ENCODE results near the gene MAPK12. TPM values are rescaled to one million over a fixed set of nuclear protein-coding genes. Genes with fewer than 3 reads are reported as not detected.
"Not testable (repeated sequence)": the region's sequence is repeated elsewhere in the genome, so short reads cannot be mapped to it uniquely, and the experiment has no call there.

Gene MAPK12
- polyA plus RNA-seq, 4 donors: 10.6 to 23.6 (median 12.2) TPM

DNA sequence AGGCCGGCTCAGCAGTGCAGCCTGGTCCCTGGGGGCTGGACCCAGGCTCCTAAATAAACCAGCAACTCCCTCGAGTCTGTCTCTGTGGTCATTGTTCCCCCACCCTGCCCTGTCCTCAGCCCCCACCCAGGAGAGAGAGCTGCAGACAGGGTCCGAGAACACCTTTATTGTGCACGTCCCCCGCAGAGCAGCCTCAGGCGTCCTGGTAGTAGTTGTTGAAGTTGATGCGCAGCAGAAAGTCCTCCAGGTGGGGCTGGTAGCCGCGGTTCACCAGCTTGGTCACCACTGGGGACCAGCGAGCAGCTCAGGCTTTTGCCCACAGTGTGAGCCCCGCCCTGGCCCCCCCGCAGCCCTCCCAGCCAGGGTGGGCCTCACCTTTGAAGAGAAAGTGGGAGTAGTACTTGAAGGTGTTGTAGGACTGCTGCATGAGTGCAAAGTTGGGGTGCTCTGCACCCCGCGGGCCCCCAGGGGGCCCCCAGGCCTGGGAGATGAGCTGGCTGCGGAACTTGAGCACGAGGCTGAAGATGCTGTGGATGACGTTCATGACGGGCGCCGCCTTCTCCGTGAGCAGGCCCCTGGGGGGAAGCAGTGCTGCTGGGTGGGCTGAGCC is 43.8 kb downstream of the MAPK12 start:
- DNase-seq (ENCODE audit: low read depth in 4 of 4, low spot score in 3 of 4): no peak

DNA sequence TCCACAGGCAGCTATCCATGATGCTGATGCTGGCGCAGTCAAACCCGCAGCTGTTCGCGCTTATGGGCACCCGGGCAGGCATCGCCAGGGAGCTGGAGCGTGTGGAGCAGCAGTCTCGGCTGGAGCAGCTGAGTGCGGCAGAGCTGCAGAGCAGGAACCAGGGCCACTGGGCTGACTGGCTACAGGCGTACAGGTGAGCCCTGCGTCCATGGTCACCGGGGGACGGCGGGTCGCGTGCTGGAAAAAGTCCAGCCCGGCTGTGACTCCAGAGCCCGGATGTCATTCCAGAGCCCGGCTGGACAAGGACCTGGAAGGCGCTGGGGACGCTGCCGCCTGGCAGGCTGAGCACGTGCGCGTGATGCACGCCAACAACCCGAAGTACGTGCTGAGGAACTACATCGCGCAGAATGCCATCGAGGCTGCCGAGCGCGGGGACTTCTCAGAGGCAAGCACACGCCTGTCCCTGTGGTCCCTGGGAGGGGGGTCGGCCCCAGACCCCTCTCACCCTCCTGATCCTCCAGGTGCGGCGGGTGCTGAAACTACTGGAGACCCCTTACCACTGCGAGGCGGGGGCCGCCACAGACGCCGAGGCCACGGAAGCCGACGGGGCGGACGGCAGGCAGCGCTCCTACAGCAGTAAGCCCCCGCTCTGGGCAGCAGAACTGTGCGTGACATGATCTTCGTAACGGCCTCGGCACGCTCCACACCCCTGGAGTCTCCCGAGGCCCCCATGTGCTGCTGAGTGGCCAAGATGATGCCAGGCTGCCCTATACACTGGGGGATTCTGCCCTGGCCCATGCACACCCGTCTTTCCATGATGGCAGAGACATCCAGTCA is 44.6 kb downstream of the MAPK12 start:
- no peak for DNase-seq (ENCODE audit: low read depth in 4 of 4, low spot score in 3 of 4)

DNA sequence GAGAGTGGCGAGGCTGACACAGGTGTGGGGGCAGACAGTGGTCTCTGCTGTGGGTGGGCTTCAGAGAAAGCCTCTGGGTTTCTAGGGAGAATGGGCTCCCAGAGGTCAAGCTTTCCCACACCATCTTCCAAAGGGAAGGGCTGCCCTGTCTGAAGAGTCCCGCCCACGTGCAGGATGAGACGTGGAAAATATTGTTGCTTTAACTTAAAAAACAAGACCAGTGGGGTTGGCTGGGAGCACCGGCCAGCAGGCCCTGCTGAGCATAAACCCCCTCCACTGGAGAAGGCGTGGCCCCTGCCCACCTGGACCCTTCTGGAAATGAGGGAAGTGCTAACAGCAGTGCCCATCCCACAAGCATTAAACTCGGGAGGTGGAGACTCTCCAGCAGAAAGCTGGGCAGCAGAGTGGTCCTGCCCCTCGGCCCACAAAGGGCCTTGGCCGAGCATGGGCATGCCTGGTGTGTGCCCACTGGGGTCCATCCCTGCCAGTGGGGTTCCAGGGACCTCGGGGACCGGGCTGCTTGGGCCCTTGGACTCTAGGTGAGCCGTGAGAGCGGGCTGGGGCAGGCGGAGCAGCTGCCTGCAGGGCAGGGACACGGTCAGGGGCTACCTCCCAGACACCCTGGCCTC is 45.3 kb downstream of the MAPK12 start:
- no peak for DNase-seq (ENCODE audit: low read depth in 4 of 4, low spot score in 3 of 4)

DNA sequence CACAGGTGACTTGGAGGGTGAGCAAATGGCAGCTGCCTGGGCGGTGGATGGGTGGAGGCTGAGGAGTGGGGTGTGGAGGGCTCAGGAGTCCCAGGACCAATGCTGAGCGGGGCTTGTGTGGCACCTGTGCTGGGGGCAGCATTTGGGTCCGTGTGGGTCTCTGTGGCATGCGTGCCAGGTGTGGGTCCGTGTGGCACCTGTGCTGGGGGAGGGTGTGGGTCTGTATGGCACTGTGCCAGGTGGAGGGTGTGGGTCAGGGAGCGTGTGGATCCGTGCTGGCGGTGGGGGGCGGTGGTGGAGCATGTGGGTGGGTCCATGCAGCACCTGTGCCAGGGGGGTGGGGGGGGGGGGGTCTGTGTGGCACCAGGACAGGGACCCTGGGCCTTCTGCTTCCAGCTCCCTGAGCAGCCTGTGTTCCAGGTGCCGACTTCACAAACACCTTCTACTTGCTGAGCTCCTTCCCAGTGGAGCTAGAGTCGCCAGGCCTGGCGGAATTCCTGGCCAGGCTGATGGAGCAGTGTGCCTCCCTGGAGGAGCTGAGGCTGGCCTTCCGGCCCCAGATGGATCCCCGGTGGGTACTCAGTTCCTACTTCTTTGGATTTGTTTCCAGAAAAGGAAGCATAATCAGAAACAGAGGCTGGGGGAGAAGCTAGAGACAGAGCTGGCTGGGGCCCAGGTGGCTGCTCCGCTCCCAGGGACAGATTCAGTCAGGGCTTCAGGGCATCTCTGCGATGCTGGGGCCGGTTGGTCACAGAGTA is 46.0 kb downstream of the MAPK12 start:
- DNase-seq (ENCODE audit: low read depth in 4 of 4, low spot score in 3 of 4): no peak

DNA sequence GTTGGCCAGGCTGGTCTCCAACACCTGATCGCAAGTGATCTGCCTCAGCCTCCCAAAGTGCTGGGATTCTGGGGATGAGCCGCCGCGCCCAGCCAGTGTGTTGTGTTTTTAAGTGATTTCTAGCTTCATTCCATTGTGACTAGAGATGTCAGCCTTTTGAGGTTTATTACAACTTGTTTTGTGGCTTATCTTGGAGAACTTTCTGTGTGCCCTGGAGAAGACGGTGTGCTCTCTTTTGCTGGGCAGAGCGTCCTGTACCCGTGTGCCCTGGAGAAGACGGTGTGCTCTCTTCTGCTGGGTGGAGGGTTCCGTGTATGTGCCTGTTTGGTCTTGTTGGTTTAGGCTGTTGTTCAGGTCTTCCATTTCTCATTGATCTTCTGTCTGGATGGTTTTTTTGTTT is 48.2 kb downstream of the MAPK12 start:
- DNase-seq (ENCODE audit: low read depth in 4 of 4, low spot score in 3 of 4): no peak

DNA sequence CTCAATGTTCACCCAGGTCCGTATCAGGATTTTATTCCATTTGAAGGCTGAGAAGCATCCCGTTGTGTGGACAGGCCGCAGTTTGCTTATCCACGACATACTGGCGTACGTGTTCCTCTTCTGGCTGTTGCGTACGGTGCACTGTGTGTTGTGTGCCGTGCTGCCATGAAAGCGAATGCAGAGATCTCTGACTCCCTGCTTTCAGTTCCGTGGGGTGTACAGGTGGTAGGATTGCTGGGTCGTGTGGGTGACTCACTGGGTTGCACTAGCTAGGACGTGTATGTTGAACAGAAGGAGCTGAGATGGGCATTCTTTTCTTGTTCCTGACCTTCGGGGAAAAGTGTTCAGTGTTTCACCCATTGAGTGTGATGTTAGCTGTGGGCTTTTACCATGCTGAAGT is 50.3 kb downstream of the MAPK12 start:
- no peak for DNase-seq (ENCODE audit: low read depth in 4 of 4, low spot score in 3 of 4)

DNA sequence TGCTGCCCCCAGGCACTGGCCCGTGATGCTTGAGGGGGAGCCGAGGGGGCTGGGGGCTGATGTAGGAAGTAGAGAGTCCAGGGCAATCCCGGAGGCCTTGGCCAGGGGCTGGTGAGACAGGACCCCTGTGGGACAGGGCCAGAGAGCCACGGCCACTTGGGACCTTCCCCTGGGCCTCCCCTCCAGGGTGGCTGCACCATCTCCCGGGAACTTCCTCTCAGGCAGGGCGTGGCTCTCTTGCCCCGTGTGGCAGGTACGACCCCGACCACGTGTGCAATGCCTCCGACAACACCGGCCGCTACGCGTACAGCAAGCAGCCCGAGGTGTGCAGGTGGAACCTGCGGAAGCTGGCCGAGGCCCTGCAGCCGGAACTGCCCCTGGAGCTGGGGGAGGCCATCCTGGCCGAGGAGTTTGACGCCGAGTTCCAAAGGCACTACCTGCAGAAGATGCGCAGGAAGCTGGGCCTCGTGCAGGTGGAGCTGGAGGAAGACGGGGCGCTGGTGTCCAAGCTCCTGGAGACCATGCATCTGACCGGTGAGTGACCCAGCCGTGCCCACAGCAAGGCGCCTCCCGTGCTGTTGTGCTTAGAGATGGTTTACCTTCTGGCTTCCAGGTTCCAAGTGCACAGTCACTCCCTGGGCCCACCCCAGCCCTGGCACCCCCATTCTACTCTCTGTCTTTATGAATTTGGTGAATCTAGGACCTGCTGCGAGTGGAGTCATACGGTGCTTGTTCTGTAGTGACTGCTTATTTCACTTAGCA is 50.9 kb downstream of the MAPK12 start:
- DNase-seq (ENCODE audit: low read depth in 4 of 4, low spot score in 3 of 4): no peak

DNA sequence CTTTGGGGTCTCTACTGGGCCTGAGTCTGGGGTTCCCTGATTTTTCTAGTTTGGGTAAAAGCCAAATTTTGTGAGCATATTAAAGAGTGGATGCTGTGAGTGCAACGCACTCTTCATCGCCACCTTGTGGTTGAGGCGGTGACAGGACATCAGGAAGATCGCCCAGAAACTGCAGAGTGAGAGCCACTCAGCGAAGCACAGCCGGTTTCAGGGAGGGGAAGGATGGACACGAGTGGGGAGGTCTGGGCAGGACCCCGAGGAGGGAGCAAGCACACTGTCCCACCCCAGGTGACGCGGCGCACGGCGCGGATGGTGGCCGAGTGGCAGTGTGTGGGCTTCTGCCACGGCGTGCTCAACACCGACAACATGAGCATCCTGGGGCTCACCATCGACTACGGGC is 51.6 kb downstream of the MAPK12 start:
- DNase-seq (ENCODE audit: low read depth in 4 of 4, low spot score in 3 of 4): no peak

DNA sequence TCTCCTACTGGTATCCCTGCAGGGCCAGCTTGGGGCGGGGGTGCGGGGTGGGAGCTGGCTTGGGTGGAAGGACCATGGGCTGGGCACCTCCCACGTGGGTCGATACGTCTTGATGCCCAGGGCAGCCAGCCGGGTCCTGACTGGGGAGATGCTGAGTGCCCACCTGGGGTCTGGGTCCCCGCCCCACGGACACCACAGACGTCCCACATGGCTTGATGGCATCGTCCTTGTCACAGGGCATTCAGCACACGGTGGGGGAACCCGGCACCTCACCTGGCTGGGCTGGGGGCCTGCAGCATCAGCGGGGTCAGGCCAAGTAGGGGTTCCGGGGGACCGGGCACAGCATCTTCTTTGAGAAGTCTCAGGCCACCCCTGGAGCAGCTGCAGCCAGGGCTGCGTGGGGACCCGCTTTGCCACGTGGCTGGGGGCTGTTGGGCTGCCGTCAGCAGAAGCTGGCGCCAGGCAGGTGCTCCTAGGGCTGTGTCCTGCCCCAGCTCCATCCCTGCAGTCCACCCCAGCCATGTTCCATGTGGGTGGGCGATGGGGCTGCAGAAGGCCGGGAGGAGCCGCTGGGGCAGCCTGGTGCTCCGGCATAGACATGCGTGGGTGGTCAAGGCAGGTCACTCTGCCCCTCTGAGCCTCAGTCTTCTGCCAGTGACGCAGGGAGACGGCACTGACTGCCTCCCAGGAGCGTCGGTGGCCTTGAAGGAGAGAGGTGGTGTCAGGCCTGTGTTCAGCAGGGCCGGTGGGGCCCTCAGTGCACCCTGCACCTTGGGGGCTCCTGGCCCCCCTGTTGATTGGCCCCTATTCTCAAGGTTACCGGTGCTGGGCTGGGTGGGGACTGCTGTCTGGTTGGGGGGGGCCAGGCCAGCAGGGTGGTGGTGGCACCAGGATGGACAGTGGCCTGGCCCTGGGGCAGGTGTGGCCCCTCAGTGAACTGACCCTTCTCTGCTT is 52.3 kb downstream of the MAPK12 start:
- no peak for DNase-seq (ENCODE audit: low read depth in 4 of 4, low spot score in 3 of 4)

DNA sequence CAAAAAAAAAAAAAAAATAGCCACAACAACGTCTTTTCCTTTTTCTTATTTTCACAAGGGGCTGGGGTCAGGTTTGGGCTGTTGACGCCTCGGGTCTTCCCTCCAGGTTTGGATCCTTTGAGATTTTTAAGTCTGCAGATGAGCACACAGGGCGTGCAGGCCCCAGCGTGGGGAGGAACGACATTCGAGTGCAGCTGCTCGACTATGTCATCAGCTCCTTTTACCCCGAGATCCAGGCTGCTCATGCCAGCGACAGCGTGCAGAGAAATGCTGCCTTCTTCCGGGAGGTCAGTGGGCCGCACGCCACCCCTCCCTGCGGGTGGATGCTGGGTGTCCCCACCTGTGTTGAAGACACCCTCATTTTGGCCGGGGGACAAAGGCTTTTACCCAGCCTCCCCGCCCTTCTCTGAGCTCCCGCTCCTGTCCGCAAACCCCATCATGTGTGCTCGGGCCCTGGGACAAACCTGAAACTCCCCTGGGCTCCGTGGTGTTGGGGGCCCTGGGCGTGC is 53.0 kb downstream of the MAPK12 start:
- no peak for DNase-seq (ENCODE audit: low read depth in 4 of 4, low spot score in 3 of 4)

DNA sequence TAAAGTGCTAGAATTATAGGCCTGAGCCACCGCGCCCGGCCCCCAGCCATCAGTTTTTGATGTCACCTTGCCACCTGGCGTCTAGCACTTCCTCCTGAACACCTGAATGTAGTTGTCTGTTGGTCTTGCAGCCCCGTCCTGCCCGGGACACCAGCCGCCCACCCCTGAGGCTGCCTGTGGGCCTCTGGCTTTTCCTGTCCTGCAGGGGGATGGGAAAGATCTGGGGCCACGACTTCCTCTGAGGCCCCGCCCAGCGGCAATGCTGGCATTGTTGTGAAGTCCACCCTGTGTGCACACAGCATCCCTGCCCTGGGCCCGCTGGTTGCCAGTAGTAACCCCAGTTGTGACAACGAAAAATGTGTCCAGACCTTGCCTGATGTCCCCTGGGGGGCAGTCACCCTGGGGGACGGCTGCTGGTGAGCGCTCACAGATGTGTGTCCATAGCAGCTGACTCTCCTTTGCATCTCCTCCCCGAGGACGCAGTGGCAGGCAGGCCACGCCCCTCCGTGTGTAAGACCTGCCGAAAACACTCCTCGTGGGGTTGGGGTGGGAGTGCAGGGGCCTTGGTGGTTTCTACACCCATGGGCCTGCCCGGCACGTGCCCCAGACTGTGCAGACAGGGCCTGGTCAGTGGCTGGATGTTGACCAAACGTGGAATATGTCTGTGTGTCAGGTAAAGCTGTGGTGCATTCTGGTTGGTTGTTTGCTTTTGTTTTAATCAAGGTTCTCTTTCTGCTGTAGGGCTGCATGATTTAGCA is 53.9 kb downstream of the MAPK12 start:
- DNase-seq (ENCODE audit: low read depth in 4 of 4, low spot score in 3 of 4): no peak

DNA sequence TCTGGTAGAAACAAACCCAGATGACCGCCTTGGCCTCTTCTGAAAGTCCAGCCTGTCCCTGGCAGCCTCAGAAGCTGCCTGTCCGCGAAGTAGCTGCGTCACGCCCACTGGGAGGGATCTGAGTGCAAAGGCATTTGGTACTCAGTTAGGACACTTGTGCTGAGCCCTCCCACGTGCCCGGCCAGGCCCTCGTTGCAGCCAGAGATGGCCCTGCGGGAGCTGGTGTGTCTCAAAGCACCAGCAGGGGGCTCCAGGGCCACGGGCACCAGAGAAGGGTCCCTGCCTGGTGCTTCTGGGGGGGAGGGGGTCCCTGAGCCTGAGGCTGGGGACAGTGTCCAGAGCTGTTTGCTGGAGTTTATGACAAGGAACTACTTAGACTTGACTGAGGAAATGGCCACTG is 54.9 kb downstream of the MAPK12 start:
- no peak for DNase-seq (ENCODE audit: low read depth in 4 of 4, low spot score in 3 of 4)

DNA sequence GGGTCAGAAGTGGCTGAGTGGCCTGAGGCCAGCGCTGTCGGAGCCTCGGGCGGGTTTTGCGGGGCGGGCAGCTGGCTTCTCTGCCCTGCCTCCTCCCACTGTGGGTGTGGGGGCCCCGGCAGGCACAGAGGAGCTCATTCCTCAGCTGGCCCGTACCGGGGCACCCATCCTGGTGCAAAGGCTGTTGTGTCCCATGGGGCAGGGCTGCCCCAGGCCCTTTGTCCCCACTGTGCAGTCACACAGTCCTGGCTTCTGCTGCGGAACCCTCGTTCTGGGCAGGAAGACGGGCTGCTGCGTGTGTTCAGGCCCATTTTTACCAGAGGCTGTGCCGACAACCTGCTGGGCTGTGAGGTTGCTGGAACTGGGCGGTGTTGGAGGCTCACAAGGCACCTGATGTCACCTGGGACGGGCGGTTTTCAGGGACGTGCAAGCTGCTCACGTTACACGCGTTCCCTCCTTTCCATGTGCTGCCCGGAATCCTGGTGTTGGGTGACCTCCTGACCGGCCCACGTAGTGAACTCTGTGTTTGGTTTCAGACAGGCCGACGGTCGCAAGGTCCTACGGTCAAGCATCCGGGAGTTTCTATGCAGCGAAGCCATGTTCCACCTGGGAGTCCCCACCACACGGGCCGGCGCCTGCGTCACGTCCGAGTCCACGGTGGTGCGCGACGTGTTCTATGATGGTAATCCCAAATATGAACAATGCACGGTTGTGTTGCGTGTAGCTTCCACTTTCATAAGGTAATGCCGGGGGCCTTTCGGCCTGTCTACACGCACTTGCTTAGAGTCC is 55.5 kb downstream of the MAPK12 start:
- DNase-seq (ENCODE audit: low read depth in 4 of 4, low spot score in 3 of 4): no peak

DNA sequence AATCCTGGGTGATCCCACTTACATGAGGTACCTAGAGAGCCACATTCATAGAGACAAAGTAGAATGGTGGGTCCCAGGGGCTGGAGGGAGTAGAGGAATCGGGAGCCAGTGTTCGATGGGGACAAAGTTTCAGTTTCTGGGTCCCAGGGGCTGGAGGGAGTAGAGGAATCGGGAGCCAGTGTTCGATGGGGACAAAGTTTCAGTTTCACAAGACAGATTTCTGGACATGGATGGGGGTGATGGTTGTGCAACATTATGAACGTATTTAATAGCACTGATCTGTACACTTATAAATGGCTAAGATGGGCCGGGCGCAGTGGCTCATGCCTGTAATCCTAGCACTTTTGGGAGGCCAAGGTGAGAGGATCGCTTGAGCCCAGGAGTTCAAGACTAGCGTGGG is 56.5 kb downstream of the MAPK12 start:
- not testable (repeated sequence) for DNase-seq (ENCODE audit: low read depth in 4 of 4, low spot score in 3 of 4)

DNA sequence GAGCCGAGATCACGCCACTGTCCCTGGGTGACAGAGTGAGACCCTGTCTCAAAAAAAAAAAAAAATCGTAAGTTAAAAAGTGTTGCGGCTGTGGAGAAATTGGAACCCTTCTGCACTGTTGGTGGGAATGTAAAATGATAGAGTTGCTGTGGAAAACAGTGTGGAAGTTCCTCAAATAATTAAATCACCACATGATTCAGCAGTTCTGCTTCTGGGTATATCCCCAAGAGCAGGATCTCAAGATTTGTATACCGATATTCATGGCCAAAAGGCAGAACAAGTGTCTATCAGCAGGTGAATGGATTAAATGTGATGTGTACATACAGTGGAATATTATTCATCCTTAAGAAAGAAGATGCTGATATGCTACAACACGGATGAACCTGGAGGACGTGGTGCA is 56.9 kb downstream of the MAPK12 start:
- DNase-seq (ENCODE audit: low read depth in 4 of 4, low spot score in 3 of 4): no peak

DNA sequence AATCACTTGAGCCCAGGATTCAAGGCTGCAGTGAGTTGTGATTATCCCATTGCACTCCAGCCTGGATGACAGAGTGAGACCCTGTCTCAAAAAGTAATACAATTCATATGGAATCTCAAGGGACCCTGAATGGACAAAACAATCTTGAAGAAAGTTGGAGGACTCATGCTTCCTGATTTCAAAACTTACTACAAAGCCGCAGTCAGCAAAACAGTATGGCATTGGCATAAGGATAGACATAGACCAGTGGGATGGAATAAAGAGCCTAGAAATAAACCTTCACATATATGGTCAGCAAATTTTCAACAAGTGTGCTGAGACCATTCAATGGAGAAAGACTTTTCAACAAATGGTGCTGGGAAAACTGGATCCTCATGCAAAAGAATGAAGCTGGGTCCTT is 58.2 kb downstream of the MAPK12 start:
- DNase-seq (ENCODE audit: low read depth in 4 of 4, low spot score in 3 of 4): no peak

Data from right renal pelvis (tissue), 4 donors.